GM13976 (cell line): ENCODE measurements around the gene LSM3.

Source experiments
- DNase-seq: peaks from one replicate; pipeline ENCODE4 v3.0.0; 2012; ENCODE audit warnings: low spot score
- in situ Hi-C: fragments of 300-500 bp; cut with MboI; formaldehyde crosslinking; loops from one replicate; pipeline ENCODE4 v1.12.0; 2022; ENCODE audit warnings: low sequenced_read_pairs, mixed read lengths, inconsistent platforms; ENCODE audit not compliant: unreplicated experiment
- TF ChIP-seq, protein P1 (sequence below): IDR thresholded peaks from 2 replicates; pipeline ENCODE4 v1.5.1; 2012; ENCODE audit warnings: borderline replicate concordance, mild to moderate bottlenecking; ENCODE audit not compliant: insufficient read depth; ENCODE audit errors: extremely low read depth, missing control alignments, control extremely low read depth

LSM3 gene

DNA sequence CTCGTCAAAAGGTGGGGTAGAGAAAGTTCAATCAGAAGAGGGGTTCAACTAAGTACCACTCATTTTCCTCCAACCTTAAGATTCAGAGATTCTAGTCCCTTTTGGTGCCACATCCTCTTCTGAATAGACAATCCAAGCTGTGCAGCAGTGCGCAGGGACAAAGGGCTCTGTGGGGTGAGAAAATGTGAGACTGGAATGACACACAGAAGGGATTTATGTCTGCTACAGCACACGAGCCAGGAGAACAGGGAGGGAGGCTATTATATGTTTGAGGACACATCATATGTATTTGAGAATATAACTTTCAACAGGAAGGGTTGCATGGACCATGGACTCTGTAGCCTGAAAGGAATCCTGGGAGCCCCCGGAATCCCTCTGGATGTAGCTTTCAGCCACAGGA, 33.0 kb downstream of the LSM3 start:
- in situ Hi-C loops, result no loop called here
- TF ChIP-seq, protein P1, sequence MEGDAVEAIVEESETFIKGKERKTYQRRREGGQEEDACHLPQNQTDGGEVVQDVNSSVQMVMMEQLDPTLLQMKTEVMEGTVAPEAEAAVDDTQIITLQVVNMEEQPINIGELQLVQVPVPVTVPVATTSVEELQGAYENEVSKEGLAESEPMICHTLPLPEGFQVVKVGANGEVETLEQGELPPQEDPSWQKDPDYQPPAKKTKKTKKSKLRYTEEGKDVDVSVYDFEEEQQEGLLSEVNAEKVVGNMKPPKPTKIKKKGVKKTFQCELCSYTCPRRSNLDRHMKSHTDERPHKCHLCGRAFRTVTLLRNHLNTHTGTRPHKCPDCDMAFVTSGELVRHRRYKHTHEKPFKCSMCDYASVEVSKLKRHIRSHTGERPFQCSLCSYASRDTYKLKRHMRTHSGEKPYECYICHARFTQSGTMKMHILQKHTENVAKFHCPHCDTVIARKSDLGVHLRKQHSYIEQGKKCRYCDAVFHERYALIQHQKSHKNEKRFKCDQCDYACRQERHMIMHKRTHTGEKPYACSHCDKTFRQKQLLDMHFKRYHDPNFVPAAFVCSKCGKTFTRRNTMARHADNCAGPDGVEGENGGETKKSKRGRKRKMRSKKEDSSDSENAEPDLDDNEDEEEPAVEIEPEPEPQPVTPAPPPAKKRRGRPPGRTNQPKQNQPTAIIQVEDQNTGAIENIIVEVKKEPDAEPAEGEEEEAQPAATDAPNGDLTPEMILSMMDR, result no peak
- DNase-seq, result no peak

DNA sequence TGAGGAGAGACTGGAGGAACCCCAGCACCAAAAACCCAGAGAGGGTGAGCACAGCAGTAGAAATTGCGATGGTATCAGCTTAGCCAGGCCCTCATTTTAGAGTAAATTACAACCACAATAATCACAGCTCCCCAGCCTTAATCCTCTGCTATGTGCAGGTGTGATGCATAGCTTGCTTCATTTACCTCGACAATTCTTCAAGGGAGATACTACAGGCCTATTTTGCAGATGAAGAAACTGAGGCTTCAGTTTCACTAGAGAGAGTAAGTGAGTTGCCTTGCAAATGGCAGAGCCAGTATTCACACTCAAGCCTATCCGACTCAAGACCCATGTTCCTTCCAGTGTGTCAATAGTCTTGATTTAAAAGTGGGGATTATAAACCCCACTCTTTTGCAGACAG, 33.4 kb downstream of the LSM3 start:
- TF ChIP-seq, protein P1, result no peak
- in situ Hi-C loops, result no loop called here
- DNase-seq, result no peak

DNA sequence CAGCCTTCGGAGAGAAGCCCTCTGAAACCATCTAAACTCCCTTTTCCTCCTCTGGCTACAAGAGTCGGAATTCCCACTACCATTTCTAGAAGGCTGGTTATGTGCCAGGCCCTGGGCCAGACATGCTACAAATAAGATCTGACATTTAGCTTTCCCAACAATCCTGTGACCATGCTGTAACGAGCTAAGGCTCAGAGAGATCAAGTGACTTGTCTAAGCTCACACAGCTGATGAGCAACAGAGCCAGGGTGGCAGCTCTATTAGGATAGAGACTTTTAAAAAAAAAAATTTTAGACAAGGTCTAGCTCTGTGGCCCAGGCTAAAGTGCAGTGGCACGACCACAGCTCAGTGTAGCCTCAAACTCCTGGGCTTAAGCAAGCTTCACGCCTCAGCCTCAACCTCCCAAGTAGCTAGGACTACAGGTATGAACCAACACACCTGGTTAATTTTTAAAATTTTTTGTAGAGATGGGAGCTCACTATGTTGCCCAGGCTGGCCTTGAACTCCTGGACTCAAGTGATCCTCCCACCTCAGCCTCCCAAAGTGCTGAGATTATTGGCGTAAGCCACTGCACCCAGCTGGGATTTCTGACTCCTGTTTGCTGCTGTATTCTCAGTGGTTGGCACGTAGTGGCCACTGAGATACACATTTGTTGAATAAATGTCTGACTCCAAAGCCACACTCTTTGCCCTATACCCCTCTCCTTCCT, 34.6 kb downstream of the LSM3 start:
- no peak for DNase-seq
- TF ChIP-seq, protein P1, result no peak
- in situ Hi-C loops, result no loop called here

DNA sequence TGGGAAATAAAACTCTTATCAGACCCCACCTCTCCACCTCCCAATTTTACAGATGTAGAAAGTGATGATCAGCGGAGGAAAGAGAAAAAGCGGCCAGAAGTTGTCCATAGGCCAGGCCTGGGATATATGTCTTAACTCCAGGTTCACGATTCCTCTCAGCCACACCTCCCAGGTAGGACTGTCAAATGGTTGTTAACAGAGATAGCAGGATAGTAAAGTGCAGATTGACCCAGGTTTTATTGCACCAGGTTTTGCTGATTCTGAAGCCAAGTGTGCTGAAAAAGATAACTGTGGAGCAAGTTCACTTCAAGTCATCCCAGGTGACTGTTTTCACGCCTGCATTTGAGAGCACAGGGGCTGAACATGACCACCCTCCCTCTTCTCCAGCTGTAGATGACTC, 36.1 kb downstream of the LSM3 start:
- TF ChIP-seq, protein P1, result no peak
- in situ Hi-C loops, result no loop called here
- no peak for DNase-seq

DNA sequence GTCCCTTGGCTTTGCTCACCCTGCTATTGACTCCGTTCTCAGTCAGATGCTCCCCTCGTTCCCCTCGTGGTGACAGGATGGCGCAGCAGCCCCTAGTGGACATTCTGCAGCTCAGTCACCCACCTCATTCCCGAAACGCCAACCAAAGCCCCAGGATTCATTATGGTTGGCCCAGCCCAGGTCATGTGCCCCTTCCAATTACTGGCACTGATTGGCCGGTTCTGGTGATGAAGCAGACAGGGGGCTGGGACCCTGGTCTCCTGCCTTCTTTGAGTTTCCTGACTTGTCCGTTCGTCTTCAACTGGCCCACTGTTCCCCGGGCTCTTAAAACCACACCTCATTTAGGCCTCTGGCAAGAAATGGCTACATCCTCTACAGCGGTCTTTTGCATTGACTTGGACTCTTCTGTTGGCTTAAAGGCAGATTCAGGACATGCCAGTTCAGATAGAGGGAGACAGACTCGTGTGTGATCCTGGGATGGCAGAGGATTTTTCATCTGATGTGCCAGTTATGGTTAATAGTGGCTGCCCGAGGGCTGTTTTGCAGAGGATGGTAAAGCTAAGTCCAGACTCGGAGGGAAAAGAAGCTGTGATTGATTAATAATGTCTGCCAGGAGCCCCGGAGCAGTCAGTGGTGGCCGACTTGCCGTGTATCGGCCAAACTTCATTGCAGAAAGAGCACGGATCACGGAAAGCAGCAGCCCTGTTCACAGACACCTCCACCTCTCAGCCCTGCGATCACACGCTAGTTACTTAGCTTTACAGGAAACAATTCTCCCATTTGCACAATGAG, 37.8 kb downstream of the LSM3 start:
- TF ChIP-seq, protein P1, result no peak
- in situ Hi-C loops, result no loop called here
- no peak for DNase-seq

DNA sequence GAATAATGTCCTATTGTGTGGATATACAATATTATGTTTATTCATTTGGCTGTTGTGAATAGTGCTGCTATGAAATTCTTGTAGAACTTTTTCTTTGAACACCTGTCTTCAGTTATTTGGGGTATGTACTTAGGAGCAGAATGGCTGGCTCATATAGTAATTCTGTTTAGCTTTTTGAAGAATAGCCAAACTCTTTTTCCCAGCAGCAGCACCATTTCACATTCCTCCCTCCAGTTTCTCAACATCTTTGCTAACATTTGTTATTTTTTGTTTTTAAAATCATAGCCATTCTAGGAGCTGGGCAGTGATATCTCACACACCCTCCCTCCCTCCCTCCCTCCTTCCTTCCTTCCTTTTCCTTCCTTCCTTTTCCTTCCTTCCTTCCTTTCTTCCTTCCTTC, 39.7 kb downstream of the LSM3 start:
- no peak for DNase-seq
- in situ Hi-C loops, result no loop called here
- TF ChIP-seq, protein P1, result no peak
